Pons (tissue), 1 donor: ENCODE results near the gene TRIP12.

Experiments
- DNase-seq: peaks from one replicate; pipeline ENCODE4 v3.0.0-alpha.2; 2016; ENCODE audit warnings: low spot score

TRIP12 gene

DNA sequence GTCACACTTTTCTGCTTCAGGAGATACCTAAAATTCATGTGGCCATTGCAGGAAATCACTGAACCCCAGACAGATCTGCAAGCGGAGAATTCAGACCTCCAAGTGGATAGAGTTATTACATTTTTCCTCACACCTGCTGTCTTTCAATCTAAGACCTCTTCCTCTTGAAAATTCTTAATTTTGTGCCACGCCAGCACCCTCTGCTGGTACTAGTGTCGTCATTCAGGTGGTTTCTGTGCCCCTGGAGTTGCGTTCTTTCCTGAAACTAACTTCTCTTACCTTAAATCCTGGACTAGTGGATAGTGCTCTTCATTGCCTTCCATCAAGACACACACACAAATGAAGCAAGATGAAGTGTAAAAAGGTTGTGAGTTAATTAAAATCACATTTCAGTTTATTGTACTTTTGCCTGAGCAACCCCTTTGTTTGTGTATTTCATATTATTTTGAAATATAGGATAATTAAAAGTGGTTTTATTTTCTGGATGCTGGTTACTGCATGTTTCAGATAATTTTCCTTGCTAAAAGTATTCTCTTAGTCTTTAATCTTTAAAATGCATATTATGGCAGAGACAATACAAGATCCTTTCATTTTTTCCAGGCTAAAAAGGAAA lies 205.8 kb downstream of the TRIP12 start:
- DNase-seq = peak; percentile 66

DNA sequence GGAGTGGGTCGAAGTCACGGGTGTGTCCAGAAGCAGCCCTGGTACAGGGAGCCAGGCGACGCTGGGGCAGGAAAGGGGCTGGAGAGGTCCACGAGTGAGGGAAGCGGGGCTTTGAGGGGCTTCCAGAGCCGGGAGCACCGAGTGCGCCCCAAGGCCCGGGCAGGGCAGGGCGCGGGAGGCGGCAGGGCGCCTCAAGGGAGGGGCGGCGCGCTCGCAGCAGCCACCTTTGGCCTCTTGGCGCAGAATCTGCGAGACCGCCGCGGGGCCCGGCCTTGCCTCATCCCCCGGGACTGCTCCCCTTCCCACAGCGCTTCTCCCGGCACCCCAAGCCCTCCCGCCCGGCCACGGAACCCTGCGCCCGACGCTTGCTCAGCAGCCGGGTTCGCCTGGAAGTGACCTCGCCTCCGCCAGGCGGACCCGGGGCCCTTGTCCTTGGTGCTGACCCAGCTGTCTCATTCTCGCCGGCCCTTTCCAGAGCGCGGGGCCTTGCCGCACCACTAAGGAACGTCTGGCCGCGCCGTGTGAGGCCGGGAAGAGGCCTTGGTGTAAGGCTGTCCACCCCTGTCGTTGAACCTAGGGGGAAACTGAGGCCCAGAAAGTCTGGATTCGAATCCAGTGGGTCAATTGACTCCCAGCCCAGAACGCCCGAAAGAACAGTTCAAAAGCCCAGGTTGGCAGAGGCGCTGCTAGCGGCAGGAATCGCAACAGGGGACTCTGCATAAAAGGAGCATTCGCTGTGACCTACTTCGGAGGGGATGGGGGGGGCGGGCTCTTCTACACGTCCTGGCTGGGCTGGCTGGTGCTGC lies 206.9 kb downstream of the TRIP12 start:
- peak; percentile 46 for DNase-seq

DNA sequence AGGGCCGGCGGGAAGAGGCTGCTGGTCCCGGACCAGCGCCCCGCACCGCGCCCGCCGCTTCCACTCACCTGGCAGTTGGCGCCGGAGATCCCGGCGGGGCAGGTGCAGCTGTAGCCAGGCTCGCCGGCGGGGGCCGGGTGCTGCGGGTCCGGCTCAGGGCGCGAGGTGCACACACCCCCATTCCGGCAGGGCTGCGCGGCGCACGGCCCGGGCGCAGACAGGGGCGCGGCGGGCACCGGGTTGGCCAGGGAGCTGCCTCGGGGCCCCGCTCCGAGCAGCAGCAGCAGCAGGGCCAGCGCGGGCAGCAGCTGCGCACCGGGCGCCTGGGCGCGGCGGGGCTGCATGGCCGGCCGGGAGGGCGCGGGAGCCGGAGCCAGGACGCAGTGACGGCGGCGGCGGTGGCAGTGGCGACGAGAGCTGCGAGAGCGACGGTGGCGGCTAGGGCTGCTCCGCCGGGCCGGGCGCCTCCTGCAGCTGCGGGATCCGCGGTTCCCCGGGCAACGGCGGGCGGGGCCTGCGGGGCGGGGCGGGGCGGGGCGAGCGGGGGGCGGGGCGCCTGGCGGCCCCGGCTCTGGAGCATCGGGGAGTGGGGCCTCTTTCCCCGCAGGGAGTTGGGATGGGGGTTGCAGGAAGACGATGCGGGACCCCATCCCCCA lies 207.6 kb downstream of the TRIP12 start, which contains the start of gene DNER:
DNER (minus strand) TSS at position 476 of the 656 bp plus-strand sequence; CDS start at position 344, 132 bp downstream.
- peak; percentile 26 for DNase-seq
